Endothelial cell of umbilical vein (primary cell): Measurements from ENCODE around the gene PRDM12. TPM values are rescaled to one million over a fixed set of nuclear protein-coding genes. Genes with fewer than 3 reads are reported as not detected.

Source experiments
- BruUV-seq: library from RNA; stranded (reverse); fragments of 400-500 nt; replicated peaks from 2 replicates; lab custom pipeline; 2021; lab: Mats Ljungman, UMichigan
- CTCF ChIA-PET: fragments of 300-600, 350-600 bp; sonication (Branson Sonifier 250); formaldehyde crosslinking; loops from one replicate; lab custom pipeline; 2021; ENCODE audit warnings: antibody characterized with exemption, inconsistent platforms; lab: Charles Lee
- POLR2A ChIA-PET: fragments of 300-600, 350-600 bp; sonication (Branson Sonifier 250); formaldehyde crosslinking; loops from one replicate; lab custom pipeline; 2021; ENCODE audit warnings: antibody characterized with exemption, inconsistent platforms; lab: Charles Lee
- DNase-seq: peaks from one replicate; pipeline ENCODE4 v3.0.0-alpha.2; 2011; ENCODE audit warnings: low read depth, low spot score
- FAIRE-seq: peaks from 2 replicates; lab custom pipeline; 2011; peaks lifted over from hg19 to GRCh38; lab: Jason Lieb, UNC
- H2AFZ ChIP-seq: 2 replicates; pipeline ENCODE4 v1.6.0; 2012; ENCODE audit warnings: low read depth, low read length, control low read depth, inconsistent platforms
- H3K27ac ChIP-seq: 2 replicates; pipeline ENCODE4 v1.5.1; 2011; ENCODE audit warnings: low read depth, mild to moderate bottlenecking, control low read depth, low read length, moderate library complexity; ENCODE audit not compliant: insufficient read depth
- H3K27me3 ChIP-seq, 2 experiments: 2 replicates each; pipeline versions ENCODE4 v1.6.0 to v1.6.1; 2011; ENCODE audit warnings: low read length in 2 of 2, mixed read lengths in 1 of 2; ENCODE audit not compliant: control insufficient read depth in 2 of 2, insufficient read depth in 2 of 2
- H3K36me3 ChIP-seq, 2 experiments: 2 replicates in 1 of 2; 3 replicates in 1 of 2; pipeline ENCODE4 v1.5.1; 2011; ENCODE audit warnings: low read length in 2 of 2, mild to moderate bottlenecking in 1 of 2, moderate library complexity in 1 of 2; ENCODE audit not compliant: control insufficient read depth in 2 of 2, insufficient read depth in 2 of 2; ENCODE audit errors: extremely low read depth in 1 of 2
- H3K4me1 ChIP-seq: 3 replicates; pipeline ENCODE4 v1.5.1; 2011; ENCODE audit warnings: mild to moderate bottlenecking, low read length; ENCODE audit not compliant: control insufficient read depth, insufficient read depth; ENCODE audit errors: extremely low read depth
- H3K4me2 ChIP-seq: 2 replicates; pipeline ENCODE4 v1.6.1; 2011; ENCODE audit warnings: low read length, control low read depth, mixed read lengths; ENCODE audit not compliant: insufficient read depth
- H3K4me3 ChIP-seq, 3 experiments: fragments of 200-600 bp in 1 of 3; sonication (generic), shearing (Covaris generic) in 1 of 3; replicated peaks in 1 of 3; 2 replicates each; pipeline ENCODE4 v1.5.1; 2011 to 2016; ENCODE audit warnings: control low read depth in 3 of 3, low read length in 3 of 3, mild to moderate bottlenecking in 2 of 3, inconsistent platforms in 1 of 3, low read depth in 1 of 3, moderate library complexity in 1 of 3; ENCODE audit not compliant: insufficient read depth in 1 of 3
- H3K79me2 ChIP-seq: 2 replicates; pipeline ENCODE4 v1.6.0; 2012; ENCODE audit warnings: low read length, inconsistent platforms; ENCODE audit not compliant: control insufficient read depth, insufficient read depth
- H3K9ac ChIP-seq: replicated peaks from 2 replicates; pipeline ENCODE3; 2011; ENCODE audit warnings: low read length, control low read depth; ENCODE audit not compliant: insufficient read depth; ENCODE audit errors: extremely low read depth
- H3K9me1 ChIP-seq: replicated peaks from 3 replicates; pipeline ENCODE4 v1.6.0; 2011; ENCODE audit warnings: mild to moderate bottlenecking, low read length; ENCODE audit not compliant: control insufficient read depth, insufficient read depth; ENCODE audit errors: extremely low read depth
- H3K9me3 ChIP-seq: replicated peaks from 2 replicates; pipeline ENCODE4 v1.5.1; 2012; ENCODE audit warnings: low read length, inconsistent platforms; ENCODE audit not compliant: control insufficient read depth, insufficient read depth
- H4K20me1 ChIP-seq: replicated peaks from 2 replicates; pipeline ENCODE3; 2011; ENCODE audit warnings: mild to moderate bottlenecking, low read length; ENCODE audit not compliant: control insufficient read depth, insufficient read depth; ENCODE audit errors: extremely low read depth
- CTCF ChIP-seq, 2 donors: IDR thresholded peaks; 1 replicate in 1 of 2; 2 replicates in 1 of 2; pipeline ENCODE4 v1.5.1; 2011; ENCODE audit warnings: low read length in 2 of 2, mild to moderate bottlenecking in 2 of 2, moderate library complexity in 2 of 2, control low read depth in 1 of 2, inconsistent platforms in 1 of 2, low read depth in 1 of 2; ENCODE audit not compliant: insufficient read depth in 1 of 2; ENCODE audit errors: extremely low read depth in 1 of 2
- EZH2 ChIP-seq: IDR thresholded peaks from 2 replicates; pipeline ENCODE4 v1.6.1; 2012; ENCODE audit warnings: borderline replicate concordance, low read depth, mild to moderate bottlenecking, moderate library complexity, low read length, inconsistent platforms; ENCODE audit not compliant: severe bottlenecking
- FOS ChIP-seq: IDR thresholded peaks from 2 replicates; pipeline ENCODE4 v1.6.1; 2011; ENCODE audit warnings: mild to moderate bottlenecking, low read length, moderate library complexity, borderline replicate concordance; ENCODE audit not compliant: insufficient read depth
- GATA2 ChIP-seq: IDR thresholded peaks from 2 replicates; pipeline ENCODE4 v1.7.0; 2011; ENCODE audit warnings: low read depth, mild to moderate bottlenecking, moderate library complexity, mixed read lengths, low read length; ENCODE audit not compliant: insufficient read length, insufficient read depth
- JUN ChIP-seq: IDR thresholded peaks from 2 replicates; pipeline ENCODE4 v1.6.1; 2011; ENCODE audit warnings: borderline replicate concordance, low read depth; ENCODE audit not compliant: insufficient read length, insufficient read depth
- MAX ChIP-seq: IDR thresholded peaks from 2 replicates; pipeline ENCODE4 v1.6.1; 2011; ENCODE audit not compliant: insufficient read depth, insufficient read length
- MYC ChIP-seq: IDR thresholded peaks from one replicate; pipeline ENCODE4 v1.6.1; 2011; ENCODE audit warnings: mild to moderate bottlenecking, low read depth, low read length
- POLR2A ChIP-seq: IDR thresholded peaks from 2 replicates; pipeline ENCODE4 v1.6.1; 2012; ENCODE audit warnings: low read depth, mild to moderate bottlenecking, control low read depth, low read length
- POLR2AphosphoS5 ChIP-seq: IDR thresholded peaks from 2 replicates; pipeline ENCODE4 v1.6.1; 2012; ENCODE audit warnings: low read depth, mild to moderate bottlenecking, control low read depth, low read length, moderate library complexity; ENCODE audit not compliant: insufficient read depth
- dilution Hi-C: fragments of 300-500 bp; cut with MboI; formaldehyde crosslinking; loops from one replicate; pipeline ENCODE4 v1.15.0; 2019; ENCODE audit warnings: low sequenced_read_pairs; ENCODE audit not compliant: extremely low pct_ligation_motif_present
- intact Hi-C: fragments of 100-400 bp; cut with micrococcal nuclease; formaldehyde crosslinking; loops from one replicate; pipeline ENCODE4 v1.10.0; 2022
- polyA plus RNA-seq, 4 experiments: library from polyadenylated mRNA; depleted of rRNA in 3 of 4; stranded (reverse) in 3 of 4; unstranded in 1 of 4; fragments of >200 nt; gene quantifications; 2 replicates each; pipeline versions ENCODE4 v1.2.1 to v1.2.3, GENCODE V29; 2011 to 2012; ENCODE audit warnings: missing spikeins in 1 of 4
- total RNA-seq: library from RNA; stranded (reverse); gene quantifications from 2 replicates; pipeline ENCODE4 v1.2.3, GENCODE V29; 2021

The PRDM12 gene
- total and polyA plus RNA-seq, 2 donors (not counting 3 experiments of a cell fraction or from before 2014, with no cell fraction given), result not detected

GRCh38 chr9:130668659-130669058 is 4.3 kb downstream of the PRDM12 start:
- Histone ChIP-seq H3K4me1 (no peaks in the 10 kb centered on the region), H3K36me3 (no peaks in the 10 kb centered on the region), H3K27ac (no peak overlapping the region), H4K20me1 (no peaks in the 10 kb centered on the region), H3K9ac (no peak overlapping the region), H2AFZ (no peak overlapping the region), H3K27me3 (peaks cover 46 to 50% of the 10 kb centered on the region in 2 experiments), H3K4me3 (no peak overlapping the region), H3K9me1 (no peaks in the 10 kb centered on the region), H3K9me3 (no peaks in the 10 kb centered on the region), H3K4me2 (no peak overlapping the region), H3K79me2 (no peaks in the 10 kb centered on the region)
- FAIRE-seq, result no peak
- TF ChIP-seq MAX (no peak), FOS (no peak), GATA2 (no peak), CTCF (IDR thresholded peaks at IDR 0.05; ENCODE audit: extremely low read depth in 1 of 2, insufficient read depth in 1 of 2, low read depth in 1 of 2, low read length in 2 of 2) (no peak), JUN (no peak), POLR2A (no peak), MYC (no peak), POLR2AphosphoS5 (no peak), EZH2 (no peak)
- ChIA-PET POLR2A (interaction anchor here (0.5 kb wide), 1 partner anchor 381 kb away, joined by 5 read pairs; no protein-coding TSS in a partner anchor), CTCF (interaction anchor here (1.1 kb wide), 1 partner anchor 15 kb away, joined by 3 read pairs; no protein-coding TSS in a partner anchor)
- dilution Hi-C loops, result no loop called here
- DNase-seq, result no peak
- no TSS peak for BruUV-seq
- intact Hi-C loops, result no loop called here
